H9 (cell line): Measurements from ENCODE around the gene LIX1L. TPM values are rescaled to one million over a fixed set of nuclear protein-coding genes. Genes with fewer than 3 reads are reported as not detected.

Source experiments
- DNase-seq: peaks from one replicate; pipeline ENCODE4 v3.0.0-alpha.2; 2017
- H2AFZ ChIP-seq: one replicate; pipeline ENCODE4 v1.6.1; 2013; ENCODE audit warnings: mild to moderate bottlenecking, low read length, control low read depth, moderate library complexity
- H2AK5ac ChIP-seq: 2 replicates; pipeline ENCODE4 v1.6.1; 2013; ENCODE audit warnings: low read length, control low read depth, mixed read lengths; ENCODE audit not compliant: insufficient read length
- H2BK120ac ChIP-seq: one replicate; pipeline ENCODE4 v1.6.1; 2013; ENCODE audit warnings: low read depth, mild to moderate bottlenecking, low read length, control low read depth, inconsistent platforms; ENCODE audit not compliant: poor library complexity, severe bottlenecking
- H2BK12ac ChIP-seq: 2 replicates; pipeline ENCODE4 v1.6.1; 2013; ENCODE audit warnings: low read length, control low read depth, mixed read lengths, low read depth; ENCODE audit not compliant: insufficient read length
- H2BK15ac ChIP-seq: 2 replicates; pipeline ENCODE4 v1.6.1; 2013; ENCODE audit warnings: low read depth, low read length, control low read depth
- H2BK20ac ChIP-seq: one replicate; pipeline ENCODE4 v1.6.1; 2013; ENCODE audit warnings: low read depth, mild to moderate bottlenecking, low read length, control low read depth, inconsistent platforms; ENCODE audit not compliant: poor library complexity, severe bottlenecking
- H2BK5ac ChIP-seq: 2 replicates; pipeline ENCODE4 v1.6.1; 2013; ENCODE audit warnings: low read length, control low read depth, mixed read lengths; ENCODE audit not compliant: insufficient read length
- H3K14ac ChIP-seq: 2 replicates; pipeline ENCODE4 v1.6.1; 2013; ENCODE audit warnings: low read length, control low read depth; ENCODE audit not compliant: insufficient read depth
- H3K18ac ChIP-seq: 2 replicates; pipeline ENCODE4 v1.6.1; 2013; ENCODE audit warnings: low read depth, mild to moderate bottlenecking, mixed read lengths, low read length, control low read depth; ENCODE audit not compliant: insufficient read length
- H3K23ac ChIP-seq: 2 replicates; pipeline ENCODE4 v1.6.1; 2013; ENCODE audit warnings: low read length, control low read depth, mixed read lengths, low read depth; ENCODE audit not compliant: insufficient read length
- H3K23me2 ChIP-seq: 2 replicates; pipeline ENCODE4 v1.6.1; 2013; ENCODE audit warnings: low read depth, mild to moderate bottlenecking, mixed read lengths, low read length, control low read depth; ENCODE audit not compliant: insufficient read length, poor library complexity, severe bottlenecking
- H3K27ac ChIP-seq: 2 replicates; pipeline ENCODE4 v1.5.1; 2013; ENCODE audit warnings: low read length, control low read depth, mixed read lengths, low read depth; ENCODE audit not compliant: insufficient read length
- H3K27me3 ChIP-seq: 2 replicates; pipeline ENCODE4 v1.6.1; 2013; ENCODE audit warnings: low read length, control low read depth, inconsistent platforms; ENCODE audit not compliant: insufficient read depth
- H3K4ac ChIP-seq: 2 replicates; pipeline ENCODE4 v1.6.1; 2013; ENCODE audit warnings: low read depth, mild to moderate bottlenecking, control low read depth, inconsistent platforms, low read length, moderate library complexity
- H3K4me1 ChIP-seq: 2 replicates; pipeline ENCODE4 v1.6.1; 2013; ENCODE audit warnings: low read length, control low read depth, inconsistent platforms; ENCODE audit not compliant: insufficient read depth
- H3K4me2 ChIP-seq: 2 replicates; pipeline ENCODE4 v1.6.1; 2013; ENCODE audit warnings: low read length, control low read depth, mixed read lengths; ENCODE audit not compliant: insufficient read length, insufficient read depth
- H3K56ac ChIP-seq: 2 replicates; pipeline ENCODE4 v1.6.1; 2013; ENCODE audit warnings: low read depth, mild to moderate bottlenecking, mixed read lengths, low read length, control low read depth; ENCODE audit not compliant: insufficient read length
- H3K79me1 ChIP-seq: 2 replicates; pipeline ENCODE4 v1.6.1; 2013; ENCODE audit warnings: low read depth, mild to moderate bottlenecking, moderate library complexity, low read length, control low read depth, inconsistent platforms; ENCODE audit not compliant: insufficient read depth, poor library complexity, severe bottlenecking
- H3K79me2 ChIP-seq: 2 replicates; pipeline ENCODE4 v1.6.1; 2013; ENCODE audit warnings: low read length, control low read depth, inconsistent platforms; ENCODE audit not compliant: insufficient read depth
- H3K9ac ChIP-seq: 2 replicates; pipeline ENCODE4 v1.6.1; 2013; ENCODE audit warnings: low read length, control low read depth, mixed read lengths; ENCODE audit not compliant: insufficient read length; ENCODE audit errors: extremely low read depth
- H3K9me3 ChIP-seq: one replicate; pipeline ENCODE4 v1.6.1; 2013; ENCODE audit warnings: low read depth, low read length, inconsistent platforms; ENCODE audit not compliant: control insufficient read depth
- H3T11ph ChIP-seq: one replicate; pipeline ENCODE4 v1.6.1; 2013; ENCODE audit warnings: mild to moderate bottlenecking, low read length, control low read depth, inconsistent platforms
- H4K20me1 ChIP-seq: one replicate; pipeline ENCODE4 v1.6.1; 2013; ENCODE audit not compliant: control insufficient read depth, insufficient read length, insufficient read depth
- H4K5ac ChIP-seq: 2 replicates; pipeline ENCODE4 v1.6.1; 2013; ENCODE audit warnings: low read depth, mild to moderate bottlenecking, mixed read lengths, low read length, control low read depth; ENCODE audit not compliant: insufficient read length
- H4K8ac ChIP-seq: replicated peaks from 2 replicates; pipeline ENCODE4 v1.6.1; 2013; ENCODE audit warnings: low read length, control low read depth, mixed read lengths, low read depth; ENCODE audit not compliant: insufficient read length
- H4K91ac ChIP-seq: 2 replicates; pipeline ENCODE4 v1.6.1; 2013; ENCODE audit warnings: low read depth, mild to moderate bottlenecking, moderate library complexity, mixed read lengths, low read length, control low read depth; ENCODE audit not compliant: insufficient read length
- H3K27ac Mint-ChIP-seq, 3 experiments: 2 replicates in 2 of 3; 3 replicates in 1 of 3; pipeline ENCODE4 v1.8.0; 2020 to 2021; ENCODE audit warnings: mixed read lengths in 3 of 3, mild to moderate bottlenecking in 1 of 3, moderate library complexity in 1 of 3
- H3K27me3 Mint-ChIP-seq: 2 replicates; pipeline ENCODE4 v1.8.0; 2021; ENCODE audit warnings: low read depth, mild to moderate bottlenecking, moderate library complexity, mixed read lengths
- H3K36me3 Mint-ChIP-seq, 3 experiments: 2 replicates in 2 of 3; 3 replicates in 1 of 3; pipeline ENCODE4 v1.8.0; 2020 to 2021; ENCODE audit warnings: low read depth in 3 of 3, mixed read lengths in 3 of 3; ENCODE audit not compliant: insufficient read depth in 1 of 3
- H3K4me1 Mint-ChIP-seq, 2 experiments: 2 replicates each; pipeline ENCODE4 v1.8.0; 2020; ENCODE audit warnings: mixed read lengths in 2 of 2
- H3K4me3 Mint-ChIP-seq, 2 experiments: 2 replicates in 1 of 2; 3 replicates in 1 of 2; pipeline ENCODE4 v1.8.0; 2020 to 2021; ENCODE audit warnings: mild to moderate bottlenecking in 2 of 2, mixed read lengths in 2 of 2, moderate library complexity in 1 of 2
- H3K9me3 Mint-ChIP-seq, 2 experiments: 2 replicates in 1 of 2; 3 replicates in 1 of 2; pipeline ENCODE4 v1.8.0; 2020; ENCODE audit warnings: mild to moderate bottlenecking in 2 of 2, mixed read lengths in 2 of 2, moderate library complexity in 1 of 2
- CTCF ChIP-seq: fragments of 200-600 bp; sonication (generic); conservative IDR thresholded peaks from 3 replicates; pipeline ENCODE4 v1.8.0; 2021; ENCODE audit warnings: antibody characterized with exemption, mild to moderate bottlenecking
- WGBS: extraction: QIAGEN DNeasy Blood & Tissue Kit; methylation state at CpG from one replicate; pipeline ENCODE4 v1.1.7; 2013; ENCODE audit warnings: missing lambda C conversion rate, low lambda C conversion rate, mixed read lengths; ENCODE audit not compliant: insufficient read length; ENCODE audit errors: extremely low coverage; 5-methylcytosine and 5-hydroxymethylcytosine counted together
- total RNA-seq: library from RNA; stranded (reverse); gene quantifications from 2 replicates; pipeline ENCODE4 v1.2.1, GENCODE V29; 2021

Gene LIX1L
- total RNA-seq, 1 experiment from 2014 or later = 5.9 TPM

GRCh38 chr1:145926686-145927062 is 31.1 kb downstream of the LIX1L start:
- 0 out of 7 replicates have a peak overlapping the region, but pooled peaks of 1 of the 3 experiments have one; percentile 48 for H3K27ac Mint-ChIP-seq
- Histone ChIP-seq H3K4me2 (peak overlapping the region; percentile 88), H3K4ac (no peak overlapping the region), H4K91ac (no peak overlapping the region), H4K5ac (no peak overlapping the region), H3K9ac (peak overlapping the region; percentile 82), H2BK12ac (no peak overlapping the region), H3K18ac (no peak overlapping the region), H2BK5ac (no peak overlapping the region), H3K9me3 (no peaks in the 10 kb centered on the region), H2AFZ (no peak overlapping the region), H2BK20ac (no peak overlapping the region), H3K4me1 (peaks cover 4% of the 10 kb centered on the region), H3K79me1 (no peaks in the 10 kb centered on the region), H3K14ac (peak overlapping the region; percentile 83; the same call in 1 of the 2 replicates), H2AK5ac (no peak overlapping the region), H2BK15ac (no peak overlapping the region), H4K20me1 (no peaks in the 10 kb centered on the region), H3K27me3 (no peaks in the 10 kb centered on the region), H4K8ac (no peak overlapping the region), H3K27ac (no peak overlapping the region), H3K23me2 (no peaks in the 10 kb centered on the region), H3K79me2 (peaks cover 4% of the 10 kb centered on the region; the same call in 1 of the 2 replicates), H3K23ac (no peak overlapping the region), H3T11ph (no peak overlapping the region), H3K56ac (no peak overlapping the region), H2BK120ac (no peak overlapping the region)
- H3K36me3 Mint-ChIP-seq = peaks cover 2 to 10% (median 9%) of the 10 kb centered on the region in 3 experiments; a peak in 5 of 7 replicates
- H3K27me3 Mint-ChIP-seq = no peaks in the 10 kb centered on the region
- H3K4me3 Mint-ChIP-seq = no peak overlapping the region
- H3K4me1 Mint-ChIP-seq = peaks cover 3 to 7% of the 10 kb centered on the region in 2 experiments
- no CpG with 5 or more reads among the region's 19 CpGs for WGBS
- no peak for TF ChIP-seq CTCF
- H3K9me3 Mint-ChIP-seq = no peaks in the 10 kb centered on the region; a peak in 1 of 5 replicates
- no peak for DNase-seq
